HEK293 (cell line): ENCODE results near the gene PRSS53.
A peak's percentile ranks its signal among the peaks of the same experiment; 100 is the strongest.

ENCODE experiments used
- CTCF ChIA-PET: fragments of 350-600 bp; formaldehyde crosslinking; extraction: SDS; loops from one replicate; lab custom pipeline; 2021; ENCODE audit warnings: antibody characterized with exemption; lab: Yijun Ruan, JAX
- POLR2A ChIA-PET: fragments of 300-600 bp; formaldehyde crosslinking; extraction: SDS; loops from one replicate; lab custom pipeline; 2020; ENCODE audit warnings: antibody characterized with exemption, inconsistent platforms; lab: Yijun Ruan, JAX
- H3K27ac ChIP-seq: fragments of 200-500 bp; sonication (Bioruptor generic); 2 replicates; pipeline ENCODE4 v1.5.1; 2014; ENCODE audit warnings: low read depth, low read length, control low read depth, inconsistent platforms; ENCODE audit errors: extremely low read depth
- H3K36me3 ChIP-seq, 2 experiments: fragments of 200-500 bp in 1 of 2; sonication (Bioruptor generic) in 1 of 2; 1 replicate in 1 of 2; 2 replicates in 1 of 2; pipeline ENCODE4 v1.5.1; 2014 to 2017; ENCODE audit warnings: inconsistent platforms in 2 of 2, low read length in 2 of 2; ENCODE audit not compliant: control insufficient read depth in 2 of 2, insufficient read depth in 1 of 2
- H3K4me1 ChIP-seq: fragments of 200-500 bp; sonication (Bioruptor generic); 2 replicates; pipeline ENCODE4 v1.5.1; 2014; ENCODE audit warnings: mild to moderate bottlenecking, low read length, inconsistent platforms; ENCODE audit not compliant: control insufficient read depth, insufficient read depth
- H3K4me3 ChIP-seq: 2 replicates; pipeline ENCODE4 v1.5.1; 2011; ENCODE audit warnings: low read depth, mild to moderate bottlenecking, control low read depth, low read length, moderate library complexity
- H3K9me3 ChIP-seq: fragments of 200-500 bp; sonication (Bioruptor generic); 2 replicates; pipeline ENCODE4 v1.5.1; 2014; ENCODE audit warnings: low read depth, low read length, inconsistent platforms; ENCODE audit not compliant: control insufficient read depth, insufficient read depth
- BCL6B ChIP-seq: fragments of 450-650 bp; formaldehyde crosslinking; IDR thresholded peaks from 2 replicates; pipeline ENCODE4 v1.5.1; 2017; ENCODE audit warnings: missing biosample characterization, missing genetic modification characterization
- HOXC10 ChIP-seq: sonication (generic); formaldehyde crosslinking; IDR thresholded peaks from 2 replicates; pipeline ENCODE4 v1.8.1; 2023; ENCODE audit warnings: mild to moderate bottlenecking, missing genetic modification reagents
- INSM2 ChIP-seq: fragments of 450-650 bp; formaldehyde crosslinking; IDR thresholded peaks from 2 replicates; pipeline ENCODE4 v1.5.1; 2016; ENCODE audit warnings: missing biosample characterization, missing genetic modification characterization
- KLF10 ChIP-seq: fragments of 450-650 bp; IDR thresholded peaks from 2 replicates; pipeline ENCODE4 v1.5.1; 2018; ENCODE audit warnings: missing biosample characterization, mild to moderate bottlenecking, missing genetic modification characterization
- KLF9 ChIP-seq: fragments of 450-650 bp; formaldehyde crosslinking; IDR thresholded peaks from 2 replicates; pipeline ENCODE4 v1.5.1; 2016; ENCODE audit warnings: missing biosample characterization, missing genetic modification characterization, low read depth
- REPIN1 ChIP-seq: fragments of 450-650 bp; formaldehyde crosslinking; IDR thresholded peaks from 2 replicates; pipeline ENCODE4 v1.5.1; 2017; ENCODE audit warnings: missing biosample characterization, missing genetic modification characterization, low read depth
- SP3 ChIP-seq: fragments of 450-650 bp; formaldehyde crosslinking; IDR thresholded peaks from 2 replicates; pipeline ENCODE4 v1.5.1; 2016; ENCODE audit warnings: missing biosample characterization, missing genetic modification characterization
- ZBTB10 ChIP-seq: fragments of 450-650 bp; formaldehyde crosslinking; IDR thresholded peaks from 2 replicates; pipeline ENCODE4 v1.5.1; 2016; ENCODE audit warnings: missing biosample characterization, missing genetic modification characterization
- ZBTB21 ChIP-seq: fragments of 450-650 bp; formaldehyde crosslinking; IDR thresholded peaks from 2 replicates; pipeline ENCODE4 v1.5.1; 2017; ENCODE audit warnings: missing biosample characterization, missing genetic modification characterization
- ZBTB7A ChIP-seq: fragments of 450-650 bp; formaldehyde crosslinking; IDR thresholded peaks from 2 replicates; pipeline ENCODE4 v1.5.1; 2016; ENCODE audit warnings: low read depth, missing biosample characterization, missing genetic modification characterization
- ZNF174 ChIP-seq: fragments of 450-650 bp; formaldehyde crosslinking; IDR thresholded peaks from 2 replicates; pipeline ENCODE4 v1.5.0; 2017; ENCODE audit warnings: missing biosample characterization, mild to moderate bottlenecking, missing genetic modification characterization
- ZNF175 ChIP-seq: fragments of 450-650 bp; formaldehyde crosslinking; IDR thresholded peaks from 2 replicates; pipeline ENCODE4 v1.5.1; 2016; ENCODE audit warnings: missing biosample characterization, missing genetic modification characterization
- ZNF184 ChIP-seq: fragments of 450-650 bp; IDR thresholded peaks from 2 replicates; pipeline ENCODE4 v1.5.1; 2018; ENCODE audit warnings: missing biosample characterization, mild to moderate bottlenecking, missing genetic modification characterization
- ZNF2 ChIP-seq: fragments of 450-650 bp; formaldehyde crosslinking; IDR thresholded peaks from 2 replicates; pipeline ENCODE4 v1.5.1; 2016; ENCODE audit warnings: missing biosample characterization, missing genetic modification characterization
- ZNF239 ChIP-seq: fragments of 450-650 bp; formaldehyde crosslinking; IDR thresholded peaks from 2 replicates; pipeline ENCODE4 v1.5.1; 2016; ENCODE audit warnings: missing biosample characterization, missing genetic modification characterization
- ZNF324 ChIP-seq: fragments of 450-650 bp; formaldehyde crosslinking; IDR thresholded peaks from 2 replicates; pipeline ENCODE4 v1.5.1; 2016; ENCODE audit warnings: missing biosample characterization, missing genetic modification characterization
- ZNF423 ChIP-seq: fragments of 450-650 bp; formaldehyde crosslinking; IDR thresholded peaks from 2 replicates; pipeline ENCODE4 v1.5.1; 2016; ENCODE audit warnings: missing biosample characterization, missing genetic modification characterization
- ZNF518A ChIP-seq: fragments of 450-650 bp; formaldehyde crosslinking; conservative IDR thresholded peaks from 2 replicates; pipeline ENCODE4 v1.5.1; 2016; ENCODE audit warnings: low read depth, missing biosample characterization, missing genetic modification characterization
- ZNF530 ChIP-seq: fragments of 450-650 bp; formaldehyde crosslinking; IDR thresholded peaks from 2 replicates; pipeline ENCODE4 v1.5.1; 2016; ENCODE audit warnings: low read depth, missing biosample characterization, missing genetic modification characterization
- ZNF692 ChIP-seq: fragments of 450-650 bp; formaldehyde crosslinking; IDR thresholded peaks from 2 replicates; pipeline ENCODE4 v1.5.1; 2016; ENCODE audit warnings: missing biosample characterization, missing genetic modification characterization
- ZNF76 ChIP-seq: fragments of 450-650 bp; formaldehyde crosslinking; IDR thresholded peaks from 2 replicates; pipeline ENCODE4; 2016; ENCODE audit warnings: low read depth, missing biosample characterization, missing genetic modification characterization, borderline replicate concordance
- ZNF777 ChIP-seq: fragments of 450-650 bp; formaldehyde crosslinking; IDR thresholded peaks from 2 replicates; pipeline ENCODE4 v1.5.1; 2017; ENCODE audit warnings: missing biosample characterization, missing genetic modification characterization, borderline replicate concordance
- ZNF830 ChIP-seq: fragments of 450-650 bp; IDR thresholded peaks from 2 replicates; pipeline ENCODE4 v1.5.0; 2018; ENCODE audit warnings: missing biosample characterization, missing genetic modification characterization, low read depth, mild to moderate bottlenecking, moderate library complexity
- ZSCAN23 ChIP-seq: fragments of 450-650 bp; formaldehyde crosslinking; IDR thresholded peaks from 2 replicates; pipeline ENCODE4 v1.5.1; 2016; ENCODE audit warnings: missing biosample characterization, missing genetic modification characterization
- ZSCAN30 ChIP-seq: fragments of 450-650 bp; IDR thresholded peaks from 2 replicates; pipeline ENCODE4 v1.5.1; 2018; ENCODE audit warnings: missing biosample characterization, mild to moderate bottlenecking, missing genetic modification characterization, moderate library complexity

Gene PRSS53

GRCh38 chr16:31073142-31073969, 15.4 kb downstream of the PRSS53 start:
- CTCF ChIA-PET, result interaction anchor here (1.0 to 1.6 kb wide), 3 partner anchors 69 to 88 kb away, joined by 3 to 11 read pairs (median 4); partner anchors contain the start of gene HSD3B7
- Histone ChIP-seq H3K4me3 (peak overlapping the region; percentile 93), H3K36me3 (peaks cover 0 to 28% of the 10 kb centered on the region in 2 experiments; a peak in 1 of 3 replicates), H3K27ac (peak overlapping the region; percentile 83), H3K9me3 (no peaks in the 10 kb centered on the region), H3K4me1 (no peaks in the 10 kb centered on the region)
- POLR2A ChIA-PET, result interaction anchor here (0.5 to 3.9 kb wide), 23 partner anchors 9 to 387 kb away, joined by 3 to 52 read pairs (median 4); partner anchors contain the start of genes ARMC5, FUS, HSD3B7 and KAT8
- peak; percentile 82; the same call in 1 of the 2 replicates for TF ChIP-seq KLF10 (tag by site-specific recombination)
- no peak for TF ChIP-seq KLF9
- TF ChIP-seq ZNF692 (tag by site-specific recombination), result peak; percentile 81
- TF ChIP-seq ZNF174 (tag by site-specific recombination), result peak; percentile 88; the same call in 1 of the 2 replicates
- TF ChIP-seq ZNF830 (tag by site-specific recombination), result no peak
- peak; percentile 61 for TF ChIP-seq ZBTB7A
- no peak for TF ChIP-seq ZNF530
- peak; percentile 87 for TF ChIP-seq ZSCAN30 (tag by site-specific recombination)
- no peak for TF ChIP-seq HOXC10 (CRISPR knock-in tag)
- no peak for TF ChIP-seq ZNF239
- peak; percentile 17; the same call in 1 of the 2 replicates for TF ChIP-seq ZSCAN23 (tag by site-specific recombination)
- no peak for TF ChIP-seq ZNF2
- no peak for TF ChIP-seq REPIN1
- TF ChIP-seq ZNF76 (tag by site-specific recombination), result peak; percentile 63
- TF ChIP-seq ZNF175, result no peak
- no peak for TF ChIP-seq ZNF518A (tag by site-specific recombination)
- peak; percentile 62 for TF ChIP-seq INSM2 (tag by site-specific recombination)
- TF ChIP-seq ZBTB10 (tag by site-specific recombination), result no peak
- no peak; the same call in 1 of the 2 replicates for TF ChIP-seq SP3
- no peak for TF ChIP-seq ZNF423 (tag by site-specific recombination)
- peak; percentile 88; the same call in 1 of the 2 replicates for TF ChIP-seq ZNF184 (tag by site-specific recombination)
- peak; percentile 95; the same call in 1 of the 2 replicates for TF ChIP-seq ZNF324 (tag by site-specific recombination)
- TF ChIP-seq BCL6B, result no peak
- TF ChIP-seq ZBTB21, result peak; percentile 68
- peak; percentile 27; the same call in 1 of the 2 replicates for TF ChIP-seq ZNF777 (tag by site-specific recombination)
